ENCODE results near the gene MS4A5. TPM values are rescaled to one million over a fixed set of nuclear protein-coding genes. Genes with fewer than 3 reads are reported as not detected.

MS4A5 gene
- total RNA-seq (ENCODE audit: low replicate concordance) = not detected in 2 replicates

DNA sequence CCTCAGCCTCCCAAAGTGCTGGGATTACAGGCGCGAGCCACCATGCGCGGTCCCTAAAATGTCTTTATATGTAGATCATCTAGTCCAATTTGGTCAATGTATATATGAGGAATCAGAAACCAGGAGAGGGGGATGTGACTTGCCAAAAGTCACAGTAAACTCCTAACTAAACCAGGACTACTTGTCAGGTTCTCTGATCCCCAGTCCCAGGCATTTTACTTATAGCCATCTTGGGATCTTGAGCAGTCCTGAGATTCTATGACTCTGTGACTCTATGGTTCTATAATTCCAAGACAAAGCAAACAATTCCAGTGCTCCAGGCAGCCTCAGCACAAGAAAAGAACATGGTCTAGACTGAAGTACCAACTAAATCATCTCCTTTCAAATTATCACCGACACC, at the start of gene MS4A5:
Gene MS4A5, plus strand, starts transcription at position 301 of the 400 bp plus-strand sequence. CDS start 103 bp downstream, outside the sequence.
- peaks cover 9% of the 10 kb centered on the region for H3K4me1 Mint-ChIP-seq
- TF ChIP-seq CTCF (IDR thresholded peaks at IDR 0.05) (no peak), EZH2 (IDR thresholded peaks at IDR 0.05) (no peak), EZH2phosphoT487 (IDR thresholded peaks at IDR 0.05) (no peak)
- no peak within 1 kb of the TSS for H3K4me2 ChIP-seq
- H3K27me3 Mint-ChIP-seq (ENCODE audit: insufficient read depth, low read depth) = peaks cover 4% of the 10 kb centered on the region
- H3K9me3 Mint-ChIP-seq = no peaks in the 10 kb centered on the region
- no peaks in the 10 kb centered on the region for H3K9me3 ChIP-seq (ENCODE audit: low read depth)
- no peaks in the 10 kb centered on the region for H3K36me3 Mint-ChIP-seq
- DNase-seq (ENCODE audit: low spot score) = no peak
- no peaks in the 10 kb centered on the region for H4K20me1 ChIP-seq (ENCODE audit: low read depth)
- no peaks in the 10 kb centered on the region for H3K4me1 ChIP-seq
- no peaks in the 10 kb centered on the region for H3K27me3 ChIP-seq
- no peaks in the 10 kb centered on the region for H3F3A ChIP-seq (ENCODE audit: low read depth)
- H3K9ac ChIP-seq = no peak within 1 kb of the TSS
- H3K36me3 ChIP-seq = no peaks in the 10 kb centered on the region
- H3K79me2 ChIP-seq (ENCODE audit: low read depth) = no peaks in the 10 kb centered on the region
- H2AFZ ChIP-seq (replicated peaks) = no peak within 1 kb of the TSS
- no peak within 1 kb of the TSS for H3K27ac Mint-ChIP-seq
- no peak within 1 kb of the TSS for H3K4me3 ChIP-seq
- no peak within 1 kb of the TSS for H3K4me3 Mint-ChIP-seq
- H3K27ac ChIP-seq = no peak within 1 kb of the TSS

DNA sequence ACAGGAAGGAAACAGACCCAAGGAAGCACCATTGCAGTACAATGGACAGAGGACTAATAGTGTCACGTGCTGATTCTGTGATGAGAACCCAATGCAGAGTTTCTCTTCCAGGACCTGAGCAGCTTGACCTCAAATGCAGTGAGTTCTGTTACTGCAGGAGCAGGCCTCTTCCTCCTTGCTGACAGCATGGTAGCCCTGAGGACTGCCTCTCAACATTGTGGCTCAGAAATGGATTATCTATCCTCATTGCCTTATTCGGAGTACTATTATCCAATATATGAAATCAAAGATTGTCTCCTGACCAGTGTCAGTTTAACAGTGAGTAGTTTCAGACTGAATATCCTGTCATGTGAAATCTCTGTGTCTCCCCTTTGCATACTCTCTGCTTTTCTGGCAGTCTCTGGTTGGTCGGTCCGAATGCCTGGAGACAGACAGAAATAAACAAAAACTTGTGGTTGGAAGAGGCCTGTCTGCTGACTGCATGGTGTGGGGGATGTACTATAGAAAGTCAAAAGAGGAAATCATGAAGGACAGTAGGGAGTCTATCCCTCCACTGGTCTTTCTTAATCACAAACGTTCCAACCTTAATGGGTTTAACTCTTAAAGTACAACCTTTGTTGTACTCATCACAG, 40.0 kb upstream of the MS4A5 start:
- no peak overlapping the region for H3K27ac Mint-ChIP-seq
- H3K4me3 Mint-ChIP-seq = no peak overlapping the region
- H3K9me3 Mint-ChIP-seq = no peaks in the 10 kb centered on the region
- H3K4me2 ChIP-seq = no peak overlapping the region
- H3K27me3 ChIP-seq = no peaks in the 10 kb centered on the region
- no peak overlapping the region for H3K27ac ChIP-seq
- H4K20me1 ChIP-seq (ENCODE audit: low read depth) = no peaks in the 10 kb centered on the region
- no peaks in the 10 kb centered on the region for H3K4me1 ChIP-seq
- no peaks in the 10 kb centered on the region for H3K9me3 ChIP-seq (ENCODE audit: low read depth)
- no peaks in the 10 kb centered on the region for H3K36me3 Mint-ChIP-seq
- H3F3A ChIP-seq (ENCODE audit: low read depth) = no peaks in the 10 kb centered on the region
- no peak overlapping the region for H2AFZ ChIP-seq (replicated peaks)
- H3K4me3 ChIP-seq = no peak overlapping the region
- no peak for DNase-seq (ENCODE audit: low spot score)
- H3K36me3 ChIP-seq = no peaks in the 10 kb centered on the region
- peaks cover 2% of the 10 kb centered on the region for H3K4me1 Mint-ChIP-seq
- TF ChIP-seq EZH2phosphoT487 (IDR thresholded peaks at IDR 0.05) = no peak
- TF ChIP-seq EZH2 (IDR thresholded peaks at IDR 0.05) = no peak
- no peak for TF ChIP-seq CTCF (IDR thresholded peaks at IDR 0.05)
- H3K27me3 Mint-ChIP-seq (ENCODE audit: insufficient read depth, low read depth) = no peaks in the 10 kb centered on the region
- H3K79me2 ChIP-seq (ENCODE audit: low read depth) = no peaks in the 10 kb centered on the region
- no peak overlapping the region for H3K9ac ChIP-seq

DNA sequence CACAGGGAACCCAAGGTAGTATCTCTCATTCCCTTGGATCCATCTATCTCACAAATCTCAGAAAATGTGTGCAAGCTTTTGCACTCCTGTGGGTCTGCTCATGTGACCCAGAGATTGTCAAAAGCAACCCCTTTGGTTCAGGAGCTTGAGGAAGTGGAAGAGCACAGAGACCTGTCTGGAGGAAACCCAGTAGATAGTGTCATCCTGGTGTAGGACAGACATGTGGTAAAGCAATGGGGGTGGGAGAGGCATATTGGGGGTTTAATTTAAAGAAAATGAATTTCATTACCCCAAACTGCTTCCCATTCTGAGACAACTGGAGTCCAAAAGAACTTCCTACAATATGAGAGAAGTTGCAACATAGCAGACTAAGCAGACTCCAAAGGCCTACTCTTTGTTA, 39.0 kb upstream of the MS4A5 start:
- H3K4me3 ChIP-seq = no peak overlapping the region
- Mint-ChIP-seq H3K9me3 (no peaks in the 10 kb centered on the region), H3K4me3 (no peak overlapping the region)

More for the DNA sequence above, 39.0 kb upstream of the MS4A5 start:
- TF ChIP-seq CTCF (IDR thresholded peaks at IDR 0.05) = no peak
- TF ChIP-seq EZH2phosphoT487 (IDR thresholded peaks at IDR 0.05) = no peak
- no peak for TF ChIP-seq EZH2 (IDR thresholded peaks at IDR 0.05)
- Mint-ChIP-seq H3K27ac (no peak overlapping the region), H3K27me3 (ENCODE audit: insufficient read depth, low read depth) (no peaks in the 10 kb centered on the region), H3K36me3 (no peaks in the 10 kb centered on the region), H3K4me1 (peaks cover 2% of the 10 kb centered on the region)
- DNase-seq (ENCODE audit: low spot score) = no peak
- Histone ChIP-seq H3K79me2 (ENCODE audit: low read depth) (no peaks in the 10 kb centered on the region), H3K4me2 (no peak overlapping the region), H3K27ac (no peak overlapping the region), H3K9me3 (ENCODE audit: low read depth) (no peaks in the 10 kb centered on the region), H3K4me1 (no peaks in the 10 kb centered on the region), H4K20me1 (ENCODE audit: low read depth) (no peaks in the 10 kb centered on the region), H3F3A (ENCODE audit: low read depth) (no peaks in the 10 kb centered on the region), H3K27me3 (no peaks in the 10 kb centered on the region), H3K9ac (no peak overlapping the region), H2AFZ (replicated peaks) (no peak overlapping the region), H3K36me3 (no peaks in the 10 kb centered on the region)
